ENCODE data around the gene GOLPH3L. TPM values are rescaled to one million over a fixed set of nuclear protein-coding genes. Genes with fewer than 3 reads are reported as not detected.

The GOLPH3L gene
- total RNA-seq, 1 donor from 2014 or later = 17.3 TPM

GRCh38 chr1:150678988-150679387 lies 18.0 kb downstream of the GOLPH3L start:
- no peak for DNase-seq (ENCODE audit: low read depth, low spot score)
- Mint-ChIP-seq H3K36me3 (ENCODE audit: low read depth) (peaks cover 2% of the 10 kb centered on the region), H3K9me3 (no peaks in the 10 kb centered on the region), H3K27ac (ENCODE audit: unreplicated experiment) (no peak overlapping the region), H3K27me3 (ENCODE audit: low read depth) (no peaks in the 10 kb centered on the region), H3K4me3 (no peak overlapping the region), H3K4me1 (no peaks in the 10 kb centered on the region)
- no peak for TF ChIP-seq CTCF (conservative IDR thresholded peaks at IDR 0.05)

- no peaks in the 10 kb centered on the region for H3K4me1 Mint-ChIP-seq
- H3K27ac Mint-ChIP-seq (ENCODE audit: unreplicated experiment) = no peak overlapping the region
- no peak for TF ChIP-seq CTCF (conservative IDR thresholded peaks at IDR 0.05)
- no peak for DNase-seq (ENCODE audit: low read depth, low spot score)
- H3K36me3 Mint-ChIP-seq (ENCODE audit: low read depth) = peaks cover 2% of the 10 kb centered on the region
- no peak overlapping the region for H3K4me3 Mint-ChIP-seq
- H3K9me3 Mint-ChIP-seq = no peaks in the 10 kb centered on the region
- H3K27me3 Mint-ChIP-seq (ENCODE audit: low read depth) = no peaks in the 10 kb centered on the region
Observed at GRCh38 chr1:150674881-150675280, 22.1 kb downstream of the GOLPH3L start.

GRCh38 chr1:150663321-150663720 lies 33.6 kb downstream of the GOLPH3L start:
- no peak for DNase-seq (ENCODE audit: low read depth, low spot score)
- H3K36me3 Mint-ChIP-seq (ENCODE audit: low read depth) = peaks cover 6% of the 10 kb centered on the region
- H3K27ac Mint-ChIP-seq (ENCODE audit: unreplicated experiment) = no peak overlapping the region
- no peaks in the 10 kb centered on the region for H3K27me3 Mint-ChIP-seq (ENCODE audit: low read depth)
- no peak overlapping the region for H3K4me3 Mint-ChIP-seq
- no peaks in the 10 kb centered on the region for H3K4me1 Mint-ChIP-seq
- TF ChIP-seq CTCF (conservative IDR thresholded peaks at IDR 0.05) = no peak
- no peaks in the 10 kb centered on the region for H3K9me3 Mint-ChIP-seq

GRCh38 chr1:150662811-150663210 lies 34.1 kb downstream of the GOLPH3L start:
- Mint-ChIP-seq H3K27me3 (ENCODE audit: low read depth) (no peaks in the 10 kb centered on the region), H3K4me3 (no peak overlapping the region), H3K4me1 (no peaks in the 10 kb centered on the region), H3K36me3 (ENCODE audit: low read depth) (peaks cover 6% of the 10 kb centered on the region), H3K9me3 (no peaks in the 10 kb centered on the region), H3K27ac (ENCODE audit: unreplicated experiment) (no peak overlapping the region)
- TF ChIP-seq CTCF (conservative IDR thresholded peaks at IDR 0.05) = no peak
- DNase-seq (ENCODE audit: low read depth, low spot score) = no peak

- Mint-ChIP-seq H3K9me3 (no peaks in the 10 kb centered on the region), H3K27ac (ENCODE audit: unreplicated experiment) (no peak overlapping the region)
Observed at GRCh38 chr1:150661156-150661555, 35.8 kb downstream of the GOLPH3L start.

More at GRCh38 chr1:150661156-150661555, 35.8 kb downstream of the GOLPH3L start:
- no peaks in the 10 kb centered on the region for H3K27me3 Mint-ChIP-seq (ENCODE audit: low read depth)
- TF ChIP-seq CTCF (conservative IDR thresholded peaks at IDR 0.05) = no peak
- H3K4me1 Mint-ChIP-seq = no peaks in the 10 kb centered on the region
- H3K4me3 Mint-ChIP-seq = no peak overlapping the region
- H3K36me3 Mint-ChIP-seq (ENCODE audit: low read depth) = peaks cover 6% of the 10 kb centered on the region
- DNase-seq (ENCODE audit: low read depth, low spot score) = no peak
